ENCODE results near the gene ZNF563.

Gene ZNF563

GRCh38 chr19:12345197-12345596, 11.8 kb upstream of the ZNF563 start:
- Histone ChIP-seq H3K27ac (no peak overlapping the region), H3K9me3 (ENCODE audit: severe bottlenecking) (peaks cover 9% of the 10 kb centered on the region), H3K4me3 (ENCODE audit: low read depth, low read length) (no peak overlapping the region), H3K36me3 (peaks cover 5% of the 10 kb centered on the region), H3K27me3 (ENCODE audit: insufficient read depth, low read depth, severe bottlenecking) (no peaks in the 10 kb centered on the region)
- DNase-seq: no peak
- TF ChIP-seq, protein P1, sequence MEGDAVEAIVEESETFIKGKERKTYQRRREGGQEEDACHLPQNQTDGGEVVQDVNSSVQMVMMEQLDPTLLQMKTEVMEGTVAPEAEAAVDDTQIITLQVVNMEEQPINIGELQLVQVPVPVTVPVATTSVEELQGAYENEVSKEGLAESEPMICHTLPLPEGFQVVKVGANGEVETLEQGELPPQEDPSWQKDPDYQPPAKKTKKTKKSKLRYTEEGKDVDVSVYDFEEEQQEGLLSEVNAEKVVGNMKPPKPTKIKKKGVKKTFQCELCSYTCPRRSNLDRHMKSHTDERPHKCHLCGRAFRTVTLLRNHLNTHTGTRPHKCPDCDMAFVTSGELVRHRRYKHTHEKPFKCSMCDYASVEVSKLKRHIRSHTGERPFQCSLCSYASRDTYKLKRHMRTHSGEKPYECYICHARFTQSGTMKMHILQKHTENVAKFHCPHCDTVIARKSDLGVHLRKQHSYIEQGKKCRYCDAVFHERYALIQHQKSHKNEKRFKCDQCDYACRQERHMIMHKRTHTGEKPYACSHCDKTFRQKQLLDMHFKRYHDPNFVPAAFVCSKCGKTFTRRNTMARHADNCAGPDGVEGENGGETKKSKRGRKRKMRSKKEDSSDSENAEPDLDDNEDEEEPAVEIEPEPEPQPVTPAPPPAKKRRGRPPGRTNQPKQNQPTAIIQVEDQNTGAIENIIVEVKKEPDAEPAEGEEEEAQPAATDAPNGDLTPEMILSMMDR (IDR thresholded peaks at IDR 0.05; ENCODE audit: low read depth, low read length): no peak

GRCh38 chr19:12331211-12331941, 2.1 kb downstream of the ZNF563 start:
- TF ChIP-seq, protein P1 (IDR thresholded peaks at IDR 0.05; ENCODE audit: low read depth, low read length): no peak
- Histone ChIP-seq H3K36me3 (no peaks in the 10 kb centered on the region), H3K4me3 (ENCODE audit: low read depth, low read length) (no peak overlapping the region), H3K9me3 (ENCODE audit: severe bottlenecking) (no peaks in the 10 kb centered on the region), H3K27ac (no peak overlapping the region), H3K27me3 (ENCODE audit: insufficient read depth, low read depth, severe bottlenecking) (no peaks in the 10 kb centered on the region)
- DNase-seq: peak; percentile 22

GRCh38 chr19:12330340-12330739, 3.1 kb downstream of the ZNF563 start:
- no peaks in the 10 kb centered on the region for H3K36me3 ChIP-seq

GRCh38 chr19:12325690-12326089, 7.7 kb downstream of the ZNF563 start:
- Histone ChIP-seq H3K9me3 (ENCODE audit: severe bottlenecking) (peaks cover 2% of the 10 kb centered on the region), H3K27me3 (ENCODE audit: insufficient read depth, low read depth, severe bottlenecking) (no peaks in the 10 kb centered on the region), H3K36me3 (peaks cover 21% of the 10 kb centered on the region), H3K27ac (no peak overlapping the region), H3K4me3 (ENCODE audit: low read depth, low read length) (no peak overlapping the region)
- TF ChIP-seq, protein P1 (IDR thresholded peaks at IDR 0.05; ENCODE audit: low read depth, low read length): no peak
- no peak for DNase-seq

More at GRCh38 chr19:12330340-12330739, 3.1 kb downstream of the ZNF563 start:
- TF ChIP-seq, protein P1 (IDR thresholded peaks at IDR 0.05; ENCODE audit: low read depth, low read length): no peak
- no peak overlapping the region for H3K4me3 ChIP-seq (ENCODE audit: low read depth, low read length)
- no peak for DNase-seq
- H3K27me3 ChIP-seq (ENCODE audit: insufficient read depth, low read depth, severe bottlenecking): no peaks in the 10 kb centered on the region
- H3K9me3 ChIP-seq (ENCODE audit: severe bottlenecking): no peaks in the 10 kb centered on the region
- H3K27ac ChIP-seq: no peak overlapping the region

GRCh38 chr19:12318782-12319413, 14.5 kb downstream of the ZNF563 start:
- Histone ChIP-seq H3K9me3 (ENCODE audit: severe bottlenecking) (peaks cover 4% of the 10 kb centered on the region), H3K27me3 (ENCODE audit: insufficient read depth, low read depth, severe bottlenecking) (no peaks in the 10 kb centered on the region), H3K36me3 (peaks cover 42% of the 10 kb centered on the region), H3K4me3 (ENCODE audit: low read depth, low read length) (no peak overlapping the region), H3K27ac (no peak overlapping the region)
- TF ChIP-seq, protein P1 (IDR thresholded peaks at IDR 0.05; ENCODE audit: low read depth, low read length): no peak
- no peak for DNase-seq
